Measurements from ENCODE around the gene MAD1L1.
A peak's percentile ranks its signal among the peaks of the same experiment; 100 is the strongest.
"Not testable (repeated sequence)": the region's sequence is repeated elsewhere in the genome, so short reads cannot be mapped to it uniquely, and the experiment has no call there.

The MAD1L1 gene

DNA sequence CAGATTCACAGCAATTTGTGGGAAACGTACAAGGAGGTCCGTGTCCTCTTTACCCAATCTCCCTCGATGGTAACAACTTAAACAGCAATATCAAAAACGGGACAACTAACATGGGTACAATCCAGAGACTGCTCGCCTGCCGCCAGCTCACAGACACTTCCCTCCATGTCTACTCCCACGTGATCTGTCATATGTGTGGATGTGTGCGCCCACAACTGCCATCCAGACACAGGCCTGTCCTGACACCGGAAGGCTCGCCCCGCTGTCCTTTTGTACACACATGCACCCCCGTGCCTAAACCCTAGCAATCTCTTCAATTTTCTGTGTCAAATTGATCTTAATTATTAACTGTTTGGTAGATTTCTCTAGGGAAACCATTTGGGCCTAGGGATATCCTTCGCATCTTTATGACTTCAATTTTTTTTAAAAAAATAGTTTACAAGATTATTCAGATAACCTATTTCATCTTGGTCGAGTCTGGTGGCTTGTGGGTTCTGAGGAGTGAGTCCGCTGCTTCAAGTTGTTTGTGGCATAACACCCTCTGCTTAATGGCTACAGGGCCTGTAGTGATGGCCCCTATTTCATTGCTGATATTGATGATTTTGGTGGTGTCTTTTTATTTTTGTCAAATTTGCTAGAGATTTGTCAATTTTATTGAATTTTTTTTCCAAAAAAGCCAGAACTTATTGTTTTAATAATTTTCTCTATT is 260.6 kb downstream of the MAD1L1 start:
- no peak for DNase-seq (ENCODE audit: low spot score)

DNA sequence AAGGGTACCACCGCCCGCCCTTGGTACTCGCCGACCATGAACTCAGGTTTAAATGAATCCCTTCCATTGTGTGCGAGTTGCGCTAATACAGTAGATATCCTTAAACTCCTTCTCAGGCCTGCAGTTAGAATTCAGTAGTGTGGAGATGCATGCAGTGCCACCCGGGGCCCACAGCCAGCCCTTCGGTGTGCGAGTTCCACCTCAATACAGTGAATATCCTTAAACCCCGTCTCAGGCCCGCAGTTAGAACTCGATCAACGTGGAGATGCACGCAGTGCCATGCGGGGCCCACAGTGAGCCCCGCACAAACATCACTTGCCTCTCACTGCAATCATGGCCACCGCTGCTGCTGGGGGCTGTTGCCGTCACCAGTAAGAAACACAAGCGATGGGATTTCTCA is 261.9 kb downstream of the MAD1L1 start:
- DNase-seq (ENCODE audit: low spot score) = no peak

DNA sequence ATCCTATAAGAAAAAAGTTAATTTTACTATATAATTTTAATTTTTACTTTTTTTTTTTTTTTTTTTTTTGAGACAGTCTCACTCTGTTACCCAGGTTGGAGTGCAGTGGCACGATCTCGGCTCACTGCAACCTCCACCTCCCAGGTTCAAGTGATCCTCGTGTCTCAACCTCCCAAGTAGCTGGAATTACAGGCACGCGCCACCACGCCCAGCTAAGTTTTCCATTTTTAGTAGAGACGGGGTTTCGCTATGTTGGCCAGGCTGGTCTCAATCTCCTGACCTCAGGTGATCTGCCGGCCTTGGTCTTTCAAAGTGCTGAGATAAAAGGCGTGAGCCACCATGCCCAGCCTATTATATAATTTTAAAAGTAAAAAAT is 262.5 kb downstream of the MAD1L1 start:
- DNase-seq (ENCODE audit: low spot score) = not testable (repeated sequence)

DNA sequence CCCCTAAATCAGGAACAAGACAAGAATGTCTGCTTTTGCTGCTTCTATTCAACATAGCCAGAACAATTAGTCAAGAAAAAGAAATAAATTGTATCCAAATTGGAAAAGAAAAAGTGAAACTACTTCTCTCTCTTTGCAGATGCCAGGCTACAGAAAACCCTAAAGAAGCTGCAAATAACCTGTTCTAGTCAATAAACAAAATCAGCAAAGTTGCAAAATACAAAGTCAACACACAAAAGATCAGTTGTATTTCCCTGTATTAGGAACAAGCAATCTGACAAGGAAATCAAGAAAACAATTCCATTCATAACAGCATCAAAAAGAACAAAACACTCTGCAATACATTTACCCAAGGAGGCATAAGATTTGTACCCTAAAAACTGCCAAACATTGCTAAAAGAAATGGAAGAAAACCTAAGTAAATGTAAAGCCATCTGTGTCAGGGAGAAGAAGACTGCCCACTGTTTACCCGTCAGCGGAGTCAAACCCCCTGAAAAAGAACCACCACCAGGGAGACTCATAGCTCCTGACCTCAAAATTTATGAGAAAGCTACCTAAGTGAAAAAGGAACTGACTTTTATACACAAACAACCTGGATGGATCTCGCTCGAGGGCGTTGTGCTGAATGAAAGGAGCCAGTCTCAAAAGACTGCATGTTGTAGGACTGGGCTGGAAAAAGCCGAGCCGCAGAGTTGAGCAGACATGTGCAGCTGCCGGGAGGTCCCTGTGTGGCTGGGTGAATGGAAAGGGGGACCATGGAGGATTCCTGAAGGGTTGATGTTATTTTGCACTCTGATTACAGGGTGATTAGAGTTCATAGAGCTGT is 263.1 kb downstream of the MAD1L1 start:
- no peak for DNase-seq (ENCODE audit: low spot score)

DNA sequence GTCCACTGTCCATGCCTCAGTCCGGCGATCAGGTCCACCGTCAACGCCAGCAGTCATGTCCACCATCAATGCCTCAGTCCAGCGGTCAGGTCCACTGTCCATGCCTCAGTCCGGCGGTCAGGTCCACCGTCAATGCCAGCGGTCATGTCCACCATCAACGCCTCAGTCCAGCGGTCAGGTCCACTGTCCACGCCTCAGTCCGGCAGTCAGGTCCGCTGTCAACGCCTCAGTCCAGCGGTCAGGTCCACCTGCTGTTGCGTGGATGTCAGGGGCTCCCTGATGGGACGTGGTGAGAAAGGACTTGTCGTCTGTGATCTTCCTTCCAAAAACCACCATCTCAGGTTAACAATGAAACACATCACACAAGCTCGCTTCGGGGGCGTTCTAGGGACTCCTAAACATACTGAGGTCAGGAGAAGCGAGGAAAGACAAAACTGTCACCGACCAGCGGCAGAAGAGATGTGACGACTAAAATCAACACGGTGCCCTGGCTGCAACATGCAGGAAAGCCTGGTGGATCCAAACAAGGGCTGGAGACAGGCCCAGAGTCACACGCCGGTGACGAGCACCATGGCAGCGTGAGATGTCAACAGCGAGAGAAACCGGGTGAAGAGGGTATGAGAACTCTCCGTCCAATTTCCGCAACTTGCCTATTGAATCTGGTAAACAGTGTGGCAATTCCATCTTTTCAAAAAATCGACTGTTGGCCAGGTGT is 264.2 kb downstream of the MAD1L1 start:
- no peak for DNase-seq (ENCODE audit: low spot score)

DNA sequence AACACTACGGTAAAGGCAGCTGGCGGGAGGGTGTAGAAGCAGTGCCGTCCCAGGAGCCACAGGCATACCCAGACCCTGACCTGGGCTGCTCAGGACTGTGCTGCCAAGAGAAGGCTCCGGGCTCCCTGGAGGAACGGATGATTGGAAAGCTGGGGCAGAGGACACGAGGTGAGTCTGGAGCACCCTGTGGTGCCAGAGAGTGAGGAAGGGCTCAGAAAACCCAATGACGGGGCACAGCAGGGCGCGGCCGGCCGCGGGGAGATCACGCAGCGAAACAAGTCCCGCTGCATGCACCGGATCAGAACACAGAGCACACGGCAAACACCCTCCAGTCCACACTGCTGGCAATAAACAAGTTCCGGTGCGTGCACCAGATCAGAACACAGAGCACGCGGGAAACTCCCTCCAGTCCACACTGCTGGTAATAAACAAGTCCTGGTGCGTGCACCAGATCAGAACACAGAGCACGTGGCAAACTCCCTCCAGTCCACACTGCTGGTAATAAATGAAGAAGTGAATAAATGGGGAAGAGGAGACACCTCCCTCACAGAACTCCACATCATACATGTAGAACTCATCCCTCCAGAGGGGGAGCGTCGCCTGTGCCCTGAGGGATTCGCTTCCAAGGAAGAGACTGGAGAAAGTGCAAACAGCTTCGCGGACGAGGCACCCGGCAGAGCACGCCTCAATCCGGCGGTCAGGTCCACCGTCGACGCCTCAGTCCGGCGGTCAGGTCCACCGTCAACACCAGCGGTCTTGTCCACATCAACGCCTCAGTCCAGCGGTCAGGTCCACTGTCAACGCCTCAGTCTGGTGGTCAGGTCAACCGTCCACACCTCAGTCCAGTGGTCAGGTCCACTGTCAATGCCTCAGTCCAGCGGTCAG is 265.0 kb downstream of the MAD1L1 start:
- DNase-seq (ENCODE audit: low spot score) = no peak

DNA sequence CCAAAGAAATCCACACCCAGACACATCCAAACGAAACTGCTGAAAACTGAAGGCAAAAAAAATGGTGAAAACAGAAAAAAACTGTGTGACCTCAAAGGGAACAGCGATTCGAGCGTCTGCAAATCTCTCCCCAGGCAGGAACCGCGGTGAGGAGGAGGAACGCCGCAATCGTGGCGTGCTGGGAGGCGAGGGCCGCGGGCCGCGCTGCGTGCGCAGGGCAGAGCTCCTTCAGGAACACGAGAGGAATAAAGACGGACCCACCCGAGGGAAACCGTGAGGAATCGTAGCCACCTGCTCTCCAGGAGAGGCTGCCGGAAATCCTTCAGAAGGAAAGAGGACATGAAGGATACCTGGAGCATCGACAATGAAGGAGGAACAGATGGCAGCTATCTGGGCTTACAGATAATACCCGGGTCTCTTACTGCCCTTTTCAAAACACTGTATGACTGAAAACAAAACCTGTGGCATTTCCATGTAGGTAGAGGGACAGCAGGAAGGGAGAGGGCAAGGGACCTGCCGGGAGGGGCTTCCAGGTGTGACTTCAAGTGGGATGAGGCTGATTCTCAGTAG is 266.0 kb downstream of the MAD1L1 start:
- DNase-seq (ENCODE audit: low spot score) = no peak

DNA sequence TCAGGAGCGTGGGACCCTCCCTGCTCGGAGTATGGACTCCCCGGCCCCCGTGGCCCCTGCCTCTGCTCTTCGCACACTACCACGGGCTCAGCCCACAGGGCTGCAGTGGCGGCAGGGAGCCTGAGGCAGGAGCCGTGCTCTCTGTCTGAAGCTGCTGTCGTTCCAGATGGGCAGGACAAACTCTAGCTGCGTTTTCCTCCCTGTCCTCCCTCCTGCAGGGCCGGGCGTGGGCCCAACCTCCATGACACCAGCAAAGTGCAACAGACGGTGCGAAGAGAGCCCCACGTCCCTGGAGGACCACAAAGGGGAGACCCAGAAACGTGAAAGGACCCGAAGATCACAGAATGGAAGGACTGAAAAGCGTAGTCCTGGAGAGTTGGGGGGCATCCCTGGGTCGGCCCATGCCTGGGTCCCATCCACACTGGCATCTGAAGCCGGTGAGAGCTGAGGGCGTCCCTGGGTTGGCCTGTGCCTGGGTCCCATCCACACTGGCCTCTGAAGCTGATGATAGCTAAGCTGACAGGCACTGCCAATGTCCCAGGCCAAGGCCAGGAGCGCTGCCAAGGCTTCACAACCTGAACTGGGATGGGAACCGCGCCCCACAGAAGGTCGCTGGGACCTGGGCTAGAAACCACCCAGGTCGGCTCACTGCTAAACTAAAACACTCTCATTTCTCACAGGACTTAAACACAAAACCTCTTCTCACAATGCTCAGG is 267.0 kb downstream of the MAD1L1 start:
- DNase-seq (ENCODE audit: low spot score) = no peak

DNA sequence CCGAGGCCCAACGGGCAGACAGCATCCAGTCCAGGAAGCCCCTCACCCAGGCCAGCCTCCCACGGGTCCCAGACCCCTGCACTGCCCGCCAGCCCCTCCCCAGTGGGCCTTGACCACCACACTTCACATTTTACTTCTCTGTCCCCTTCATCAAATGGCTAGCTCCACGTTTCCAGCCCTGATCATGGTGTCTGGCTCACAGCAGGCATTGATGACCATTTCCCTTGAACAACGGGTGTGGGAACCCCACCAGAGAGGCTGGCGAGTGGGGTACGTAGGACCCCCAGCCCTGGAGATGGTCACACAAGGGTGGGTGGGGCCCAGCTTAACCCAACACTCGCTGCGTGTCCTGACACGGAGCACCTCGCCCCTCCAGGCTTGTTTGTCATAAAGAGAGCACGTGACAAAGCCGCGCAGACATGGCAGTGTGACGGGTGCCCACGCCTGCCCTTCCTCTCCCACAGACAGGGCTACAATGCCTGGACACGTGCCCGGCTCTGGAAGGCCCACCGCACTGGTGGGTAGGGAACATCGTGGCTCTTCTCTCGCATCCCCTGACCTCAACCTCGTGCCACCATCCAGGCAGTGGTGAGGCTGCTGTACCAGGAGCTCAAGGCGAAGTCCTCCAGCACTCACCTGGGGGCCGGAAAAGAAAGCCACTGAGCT is 267.7 kb downstream of the MAD1L1 start:
- no peak for DNase-seq (ENCODE audit: low spot score)

DNA sequence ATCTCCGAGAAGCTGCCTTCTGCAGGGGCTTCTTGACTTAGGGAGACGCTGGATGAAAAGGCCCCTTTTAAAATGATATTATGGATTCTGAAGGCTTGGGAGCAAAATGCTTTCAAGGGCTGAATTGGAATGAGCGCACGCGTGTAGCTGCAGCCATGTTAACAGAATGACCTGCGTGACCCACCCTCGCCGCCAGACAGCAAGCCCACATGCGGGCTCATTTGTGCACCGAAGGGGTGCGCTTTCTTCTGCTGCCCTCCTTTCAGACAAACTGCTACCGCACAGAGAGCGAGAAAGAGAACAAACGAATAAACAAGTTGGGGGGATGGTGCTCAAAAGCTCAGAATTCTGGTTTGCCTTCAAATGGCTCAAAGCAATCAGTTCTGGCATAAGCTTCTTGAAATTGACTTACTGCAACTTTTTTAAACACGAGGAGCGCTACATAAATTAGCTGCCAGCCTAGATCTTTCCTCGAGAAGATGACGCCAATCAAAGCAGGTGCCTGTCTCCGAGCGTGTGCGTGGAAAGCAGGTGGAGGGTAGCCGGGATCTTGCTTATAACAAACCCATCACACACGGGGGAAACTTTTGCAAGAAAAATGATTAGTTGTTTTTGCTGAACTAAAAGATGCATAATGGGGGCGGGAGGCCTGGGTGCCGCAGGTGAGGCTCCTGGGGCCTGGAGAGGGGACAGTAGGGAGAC is 268.4 kb downstream of the MAD1L1 start:
- no peak for DNase-seq (ENCODE audit: low spot score)

DNA sequence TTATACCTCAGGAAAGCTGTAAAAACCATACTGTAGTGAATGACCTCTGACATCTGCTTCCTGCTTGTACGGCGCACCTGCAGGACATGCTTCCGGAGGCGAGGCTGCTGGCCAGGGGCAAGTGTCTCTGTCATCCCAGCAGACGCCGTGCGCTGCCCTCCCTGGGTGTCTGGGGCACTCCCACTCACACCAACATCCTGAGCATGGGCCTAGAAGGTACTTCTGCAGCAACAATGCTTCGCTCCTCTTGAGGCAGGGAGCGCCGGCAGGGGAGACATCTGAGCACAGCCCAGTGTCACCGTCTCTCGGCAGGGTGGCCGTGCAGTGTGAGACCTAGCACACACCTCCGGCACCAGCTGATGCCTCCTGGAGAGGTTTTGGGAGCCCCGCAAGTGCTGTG is 269.2 kb downstream of the MAD1L1 start:
- no peak for DNase-seq (ENCODE audit: low spot score)

DNA sequence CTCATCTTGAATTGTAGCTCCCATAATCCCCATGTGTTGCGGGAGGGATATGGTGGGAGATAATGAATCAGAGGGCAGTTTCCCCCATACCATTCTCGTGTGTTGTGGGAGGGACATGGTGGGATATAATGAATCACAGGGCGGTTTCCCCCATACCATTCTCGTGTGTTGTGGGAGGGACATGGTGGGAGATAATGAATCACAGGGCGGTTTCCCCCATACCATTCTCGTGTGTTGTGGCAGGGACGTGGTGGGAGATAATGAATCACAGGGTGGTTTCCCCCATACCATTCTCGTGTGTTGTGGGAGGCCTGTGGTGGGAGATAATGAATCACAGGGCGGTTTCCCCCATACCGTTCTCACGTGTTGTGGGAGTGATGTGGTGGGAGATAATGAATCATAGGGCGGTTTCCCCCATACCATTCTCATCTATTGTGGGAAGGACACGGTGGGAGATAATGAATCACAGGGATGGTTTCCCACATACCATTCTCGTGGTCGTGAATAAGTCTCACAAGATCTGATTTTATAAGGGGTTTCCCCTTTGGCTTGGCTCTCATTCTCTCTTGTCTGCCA is 271.0 kb downstream of the MAD1L1 start:
- DNase-seq (ENCODE audit: low spot score) = peak; percentile 2

DNA sequence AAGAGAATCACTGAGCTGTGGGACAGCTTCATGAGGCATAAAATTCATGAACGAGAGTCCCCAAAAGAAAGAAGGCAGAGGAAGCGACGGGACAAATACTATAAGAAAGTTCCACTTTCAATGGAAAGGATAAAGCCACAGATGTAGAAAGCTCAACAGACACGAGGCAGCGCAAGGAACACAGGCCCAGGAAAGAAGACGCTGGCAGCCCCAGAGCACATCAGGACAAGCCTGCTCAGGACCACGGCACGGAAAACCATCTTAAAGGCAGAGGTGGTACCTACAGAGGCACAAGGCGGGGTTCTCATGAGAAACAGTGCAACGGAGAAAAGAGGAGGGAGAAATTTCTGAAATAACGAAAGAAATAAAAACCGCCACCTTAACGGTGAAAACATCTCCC is 273.4 kb downstream of the MAD1L1 start:
- no peak for DNase-seq (ENCODE audit: low spot score)

DNA sequence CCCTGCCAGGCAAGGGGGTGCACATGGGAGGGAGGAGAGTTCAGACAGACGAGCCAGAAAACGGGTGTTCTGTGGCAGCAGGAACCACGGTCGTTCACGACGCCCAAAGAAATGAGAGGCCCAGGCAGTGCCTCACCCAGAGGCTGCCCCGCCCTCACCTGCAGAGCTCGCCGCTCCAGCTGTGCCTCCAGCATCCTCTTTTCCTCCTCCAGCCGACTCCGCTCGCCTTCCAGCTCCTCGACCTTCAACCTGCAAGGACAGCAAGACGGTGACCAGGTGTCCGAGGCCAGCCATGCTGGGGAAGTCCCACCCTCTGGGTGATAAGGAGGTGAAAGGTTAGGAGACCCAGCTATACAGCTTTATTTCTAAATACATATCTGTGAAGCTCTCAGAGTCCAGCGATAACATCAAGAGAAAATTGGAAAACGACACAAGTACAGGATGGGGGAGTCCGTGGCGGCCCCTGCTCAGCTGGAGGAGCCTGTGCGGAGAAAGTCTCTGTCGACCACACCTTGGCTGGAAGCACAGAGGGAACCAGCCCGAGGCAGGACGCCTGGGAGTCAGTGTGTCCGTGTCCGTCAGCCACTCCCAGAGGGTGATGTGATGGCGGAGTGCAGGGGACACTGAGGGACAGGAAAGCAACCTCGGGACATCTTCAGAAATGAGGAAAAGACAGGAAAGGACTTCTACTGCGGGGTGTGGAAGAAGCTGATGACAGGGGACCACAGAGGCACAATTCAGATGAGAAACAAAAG is 275.1 kb downstream of the MAD1L1 start:
- DNase-seq (ENCODE audit: low spot score) = no peak

DNA sequence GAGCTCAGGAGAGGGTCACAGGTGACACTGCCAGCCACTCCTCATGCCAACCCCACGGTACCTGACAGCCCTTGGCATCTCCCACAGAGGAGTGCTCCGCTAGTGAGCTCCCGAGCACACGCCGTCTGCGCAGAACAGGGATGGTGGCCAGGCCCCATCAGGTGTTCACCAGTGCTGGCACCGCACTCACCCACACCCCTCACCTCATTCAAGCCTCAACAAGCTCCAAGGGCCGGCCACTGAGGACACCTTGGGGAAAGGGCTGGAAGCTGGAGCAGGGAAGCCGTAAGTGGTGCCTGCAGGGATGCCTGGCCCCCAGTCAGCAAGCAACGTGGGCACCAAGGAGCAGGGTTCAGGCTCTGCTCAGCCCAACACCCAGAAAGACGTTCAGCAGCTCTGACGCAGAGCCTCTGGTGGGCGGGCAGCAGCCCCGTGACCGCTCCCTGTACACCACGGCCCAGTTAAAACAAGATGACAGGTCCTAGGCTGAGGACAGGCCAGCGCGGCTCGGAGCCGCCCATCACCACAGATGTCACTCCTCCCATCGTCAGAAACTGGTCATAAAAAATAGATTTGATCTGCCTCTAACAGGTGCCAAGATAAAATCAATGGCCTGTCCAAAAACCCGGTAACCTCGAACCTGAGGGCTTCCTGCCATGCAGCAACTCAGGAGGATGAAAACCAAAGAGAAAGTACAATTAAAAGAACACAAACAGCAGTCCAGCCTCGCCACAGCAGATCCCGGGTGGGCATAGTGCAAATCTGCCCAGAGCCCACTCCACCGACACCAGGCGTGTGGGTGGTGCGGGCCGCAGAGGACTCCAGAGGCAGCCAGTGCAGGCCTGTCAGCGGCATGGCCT is 275.9 kb downstream of the MAD1L1 start:
- no peak for DNase-seq (ENCODE audit: low spot score)

DNA sequence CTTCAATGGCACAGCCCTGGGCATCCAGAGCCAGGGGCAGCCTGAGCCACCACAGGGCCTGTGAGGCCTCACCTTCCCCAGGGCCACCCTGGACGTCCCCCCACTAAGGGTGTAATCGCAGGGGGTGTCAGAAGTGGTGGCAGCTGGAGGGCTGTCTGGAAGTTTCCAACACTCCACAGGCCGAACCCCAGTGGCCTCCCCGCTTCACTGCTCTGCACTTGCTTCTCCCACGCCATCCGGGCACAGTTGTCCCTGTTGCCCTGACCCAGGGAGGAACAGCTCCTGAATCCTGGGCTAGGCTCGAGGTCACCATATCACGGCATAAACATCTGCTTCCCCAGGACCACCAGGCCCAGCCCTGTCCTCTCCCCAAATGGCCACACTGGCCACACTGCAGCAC is 276.6 kb downstream of the MAD1L1 start:
- DNase-seq (ENCODE audit: low spot score) = no peak

DNA sequence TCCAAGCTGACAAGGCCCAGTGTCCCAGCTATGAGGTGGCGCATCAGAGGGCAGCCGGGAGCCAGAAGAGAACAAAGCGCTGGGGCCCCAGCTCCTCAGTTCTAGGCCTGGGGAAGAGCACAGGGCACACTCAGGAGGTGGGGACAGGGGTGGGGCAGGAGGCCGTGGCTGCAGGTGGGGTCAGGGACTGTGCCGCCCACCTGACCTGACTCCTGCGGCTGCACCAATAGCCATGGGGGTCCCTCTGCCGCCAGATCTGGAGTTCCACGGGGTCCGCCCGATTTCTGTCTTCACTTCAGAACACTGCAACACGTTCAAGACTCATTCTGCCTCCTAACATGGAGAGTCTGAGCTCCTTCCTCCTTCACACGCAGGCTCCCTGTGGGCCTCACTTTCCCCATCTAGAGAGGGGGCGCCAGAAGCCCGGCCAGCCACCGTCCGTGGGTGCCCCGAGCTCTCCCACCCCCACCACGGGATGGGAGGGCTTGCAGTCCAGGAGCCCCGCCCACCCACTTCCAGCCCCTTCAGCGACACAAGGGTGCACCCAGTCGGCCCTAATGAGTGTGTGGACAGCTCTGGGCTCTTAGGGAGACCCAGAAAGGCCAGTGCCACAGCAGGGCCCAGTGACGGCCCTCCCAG is 278.3 kb downstream of the MAD1L1 start:
- DNase-seq (ENCODE audit: low spot score) = no peak
